Measurements from ENCODE around the gene DPH2.

DNA sequence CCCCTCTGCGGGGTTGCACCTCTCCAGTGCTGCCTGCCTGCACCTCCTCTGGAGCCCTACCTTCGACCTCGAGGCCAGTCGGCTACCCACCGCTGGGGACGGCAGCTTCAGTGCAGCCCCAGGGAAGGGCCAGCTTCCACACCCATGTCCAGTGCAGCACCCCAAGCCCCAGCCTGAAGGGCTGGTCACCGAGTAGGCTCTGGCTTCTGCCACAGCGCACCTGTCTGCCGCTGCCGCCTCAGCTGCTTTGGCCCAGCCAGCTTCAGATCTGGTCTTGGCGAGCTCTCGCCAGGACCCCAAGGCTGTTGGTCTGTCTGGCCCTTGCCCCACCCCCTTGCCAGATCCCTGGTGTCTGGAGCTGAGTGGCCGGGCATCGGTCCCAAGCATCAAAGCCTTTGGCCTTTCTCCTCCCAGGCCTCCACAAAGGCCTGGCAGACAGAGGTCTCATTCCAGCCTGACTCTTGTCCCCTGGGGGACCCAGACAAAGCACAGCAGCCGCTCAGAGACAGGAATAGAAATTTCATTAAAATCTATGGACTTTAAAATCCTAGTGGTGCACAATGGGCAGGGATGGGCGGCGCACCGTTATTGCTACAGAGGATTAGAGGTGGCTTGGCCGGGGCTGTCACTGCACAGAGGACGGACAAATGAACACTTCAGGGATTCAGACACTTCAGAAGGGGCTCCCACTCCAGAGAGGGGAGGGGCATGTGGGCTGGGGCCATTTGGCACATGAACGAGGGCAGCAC lies 26.3 kb downstream of the DPH2 start:
- TF ChIP-seq CTCF (IDR thresholded peaks at IDR 0.05) (no peak), POLR2A (IDR thresholded peaks at IDR 0.05) (no peak), POLR2AphosphoS5 (IDR thresholded peaks at IDR 0.05) (no peak)

All from breast epithelium (tissue), 3 donors.